Astrocyte (in vitro differentiated cells and primary cell): ENCODE results near the gene CST8. TPM values are rescaled to one million over a fixed set of nuclear protein-coding genes. Genes with fewer than 3 reads are reported as not detected.

Experiments
- DNase-seq: peaks from one replicate; pipeline ENCODE4 v3.0.0-alpha.2; 2010; ENCODE audit warnings: low read depth
- FAIRE-seq: peaks from 2 replicates; lab custom pipeline; 2011; peaks lifted over from hg19 to GRCh38; lab: Jason Lieb, UNC
- H2AFZ ChIP-seq: 2 replicates; pipeline ENCODE4 v1.6.0; 2012; ENCODE audit warnings: low read depth, low read length, inconsistent platforms
- H3K27ac ChIP-seq: 2 replicates; pipeline ENCODE4 v1.5.1; 2011; ENCODE audit warnings: low read depth, low read length, inconsistent platforms
- H3K27me3 ChIP-seq: 2 replicates; pipeline ENCODE4 v1.6.0; 2011; ENCODE audit warnings: low read length, inconsistent platforms; ENCODE audit not compliant: insufficient read depth
- H3K36me3 ChIP-seq: 2 replicates; pipeline ENCODE4 v1.5.1; 2011; ENCODE audit warnings: low read length, inconsistent platforms; ENCODE audit not compliant: insufficient read depth
- H3K4me1 ChIP-seq: 2 replicates; pipeline ENCODE4 v1.5.1; 2011; ENCODE audit warnings: low read length, inconsistent platforms; ENCODE audit not compliant: insufficient read depth
- H3K4me2 ChIP-seq: 2 replicates; pipeline ENCODE4 v1.6.0; 2012; ENCODE audit warnings: low read length, inconsistent platforms
- H3K4me3 ChIP-seq: 2 replicates; pipeline ENCODE4 v1.5.1; 2011; ENCODE audit warnings: low read depth, mild to moderate bottlenecking, low read length, inconsistent platforms; ENCODE audit not compliant: insufficient read depth
- H3K79me2 ChIP-seq: 2 replicates; pipeline ENCODE4 v1.6.0; 2012; ENCODE audit warnings: mild to moderate bottlenecking, low read length, inconsistent platforms; ENCODE audit not compliant: insufficient read depth
- H3K9ac ChIP-seq: 2 replicates; pipeline ENCODE4 v1.6.0; 2012; ENCODE audit warnings: mild to moderate bottlenecking, low read length, inconsistent platforms
- H3K9me3 ChIP-seq: 2 replicates; pipeline ENCODE4 v1.5.1; 2012; ENCODE audit warnings: low read depth, mild to moderate bottlenecking, low read length, inconsistent platforms; ENCODE audit not compliant: insufficient read depth
- H4K20me1 ChIP-seq: 2 replicates; pipeline ENCODE4 v1.6.0; 2012; ENCODE audit warnings: low read length, inconsistent platforms; ENCODE audit not compliant: insufficient read depth
- H3K27ac Mint-ChIP-seq: one replicate; pipeline ENCODE4 v1.8.0; 2021; ENCODE audit warnings: mild to moderate bottlenecking, mixed read lengths; ENCODE audit not compliant: unreplicated experiment
- H3K27me3 Mint-ChIP-seq: one replicate; pipeline ENCODE4 v1.8.0; 2021; ENCODE audit warnings: low read depth, mixed read lengths; ENCODE audit not compliant: unreplicated experiment
- H3K36me3 Mint-ChIP-seq: one replicate; pipeline ENCODE4 v1.8.0; 2021; ENCODE audit warnings: low read depth, mixed read lengths; ENCODE audit not compliant: unreplicated experiment
- H3K4me1 Mint-ChIP-seq: one replicate; pipeline ENCODE4 v1.8.0; 2021; ENCODE audit warnings: low read depth, mixed read lengths; ENCODE audit not compliant: unreplicated experiment
- H3K4me3 Mint-ChIP-seq: one replicate; pipeline ENCODE4 v1.8.0; 2021; ENCODE audit warnings: mild to moderate bottlenecking, moderate library complexity, mixed read lengths; ENCODE audit not compliant: unreplicated experiment
- H3K9me3 Mint-ChIP-seq: one replicate; pipeline ENCODE4 v1.8.0; 2021; ENCODE audit warnings: mild to moderate bottlenecking, mixed read lengths; ENCODE audit not compliant: unreplicated experiment
- CTCF ChIP-seq: IDR thresholded peaks from 2 replicates; pipeline ENCODE4 v1.5.1; 2011; ENCODE audit warnings: low read depth, mild to moderate bottlenecking, inconsistent platforms, low read length, moderate library complexity; ENCODE audit not compliant: insufficient read depth
- EZH2 ChIP-seq: IDR thresholded peaks from 2 replicates; pipeline ENCODE4 v1.6.1; 2012; ENCODE audit warnings: mild to moderate bottlenecking, low read length, inconsistent platforms; ENCODE audit not compliant: insufficient read depth
- total RNA-seq: library from RNA; stranded (reverse); gene quantifications from 2 replicates; pipeline ENCODE4 v1.2.1, GENCODE V29; 2021

The CST8 gene
- total RNA-seq, 1 donor from 2014 or later, result not detected

GRCh38 chr20:23484081-23484480, 6.8 kb upstream of the CST8 start:
- no peaks in the 10 kb centered on the region for H3K79me2 ChIP-seq
- Mint-ChIP-seq H3K36me3 (no peaks in the 10 kb centered on the region), H3K4me1 (peaks cover 3% of the 10 kb centered on the region), H3K9me3 (peaks cover 2% of the 10 kb centered on the region), H3K4me3 (no peak overlapping the region), H3K27ac (no peak overlapping the region), H3K27me3 (peaks cover 5% of the 10 kb centered on the region)
- H3K27ac ChIP-seq, result no peak overlapping the region
- H3K9ac ChIP-seq, result no peak overlapping the region
- H3K4me1 ChIP-seq, result no peaks in the 10 kb centered on the region
- H3K4me3 ChIP-seq, result no peak overlapping the region
- no peaks in the 10 kb centered on the region for H3K27me3 ChIP-seq
- H3K9me3 ChIP-seq, result peaks cover under 1% of the 10 kb centered on the region
- H3K4me2 ChIP-seq, result no peak overlapping the region
- H4K20me1 ChIP-seq, result no peaks in the 10 kb centered on the region
- FAIRE-seq (no peak), DNase-seq (no peak)
- no peaks in the 10 kb centered on the region for H3K36me3 ChIP-seq
- no peak for TF ChIP-seq EZH2
- TF ChIP-seq CTCF, result no peak
- no peak overlapping the region for H2AFZ ChIP-seq

GRCh38 chr20:23488470-23488869, 2.4 kb upstream of the CST8 start:
- DNase-seq, result no peak
- H3K36me3 ChIP-seq, result no peaks in the 10 kb centered on the region
- peaks cover 3% of the 10 kb centered on the region for H3K27me3 Mint-ChIP-seq
- TF ChIP-seq CTCF (no peak), EZH2 (no peak)
- no peak for FAIRE-seq
- H3K27ac Mint-ChIP-seq, result no peak overlapping the region
- H3K27me3 ChIP-seq, result no peaks in the 10 kb centered on the region
- no peaks in the 10 kb centered on the region for H3K79me2 ChIP-seq
- H2AFZ ChIP-seq, result no peak overlapping the region
- H3K27ac ChIP-seq, result no peak overlapping the region
- H3K4me3 Mint-ChIP-seq, result no peak overlapping the region
- no peaks in the 10 kb centered on the region for H3K9me3 ChIP-seq
- no peak overlapping the region for H3K9ac ChIP-seq
- no peak overlapping the region for H3K4me2 ChIP-seq
- H3K4me1 ChIP-seq, result no peaks in the 10 kb centered on the region
- H4K20me1 ChIP-seq, result no peaks in the 10 kb centered on the region
- no peaks in the 10 kb centered on the region for H3K9me3 Mint-ChIP-seq
- no peak overlapping the region for H3K4me3 ChIP-seq
- H3K36me3 Mint-ChIP-seq, result no peaks in the 10 kb centered on the region
- H3K4me1 Mint-ChIP-seq, result no peaks in the 10 kb centered on the region

GRCh38 chr20:23488996-23489395, 1.9 kb upstream of the CST8 start:
- Histone ChIP-seq H3K9me3 (no peaks in the 10 kb centered on the region), H3K4me2 (no peak overlapping the region), H3K4me3 (no peak overlapping the region), H3K36me3 (no peaks in the 10 kb centered on the region), H4K20me1 (no peaks in the 10 kb centered on the region), H2AFZ (no peak overlapping the region), H3K9ac (no peak overlapping the region), H3K79me2 (no peaks in the 10 kb centered on the region), H3K27me3 (no peaks in the 10 kb centered on the region), H3K4me1 (no peaks in the 10 kb centered on the region), H3K27ac (no peak overlapping the region)
- DNase-seq (no peak), FAIRE-seq (no peak)
- H3K4me1 Mint-ChIP-seq, result no peaks in the 10 kb centered on the region
- TF ChIP-seq EZH2 (no peak), CTCF (no peak)
- peaks cover 3% of the 10 kb centered on the region for H3K27me3 Mint-ChIP-seq
- H3K36me3 Mint-ChIP-seq, result no peaks in the 10 kb centered on the region
- H3K27ac Mint-ChIP-seq, result no peak overlapping the region
- H3K4me3 Mint-ChIP-seq, result no peak overlapping the region
- H3K9me3 Mint-ChIP-seq, result no peaks in the 10 kb centered on the region
